Stimulated activated naive CD8-positive, alpha-beta T cell treated with anti-CD3 and anti-CD28 coated beads, Interleukin-15, Interleukin-2, amounts not matched to agents 100 ng/mL and 50 ng/mL, for 24 hours (primary cell): ENCODE data around the gene CENPV.
"Not testable (repeated sequence)": the region's sequence is repeated elsewhere in the genome, so short reads cannot be mapped to it uniquely, and the experiment has no call there.

Experiments used
- H3K27ac Mint-ChIP-seq: one replicate; pipeline ENCODE4 v1.8.0; 2021; ENCODE audit warnings: mild to moderate bottlenecking, mixed read lengths
- H3K27me3 Mint-ChIP-seq: one replicate; pipeline ENCODE4 v1.8.0; 2021; ENCODE audit warnings: mixed read lengths
- H3K36me3 Mint-ChIP-seq: one replicate; pipeline ENCODE4 v1.8.0; 2021; ENCODE audit warnings: low read depth, mixed read lengths
- H3K4me1 Mint-ChIP-seq: one replicate; pipeline ENCODE4 v1.8.0; 2021; ENCODE audit warnings: low read depth, mixed read lengths
- H3K4me3 Mint-ChIP-seq: one replicate; pipeline ENCODE4 v1.8.0; 2021; ENCODE audit warnings: mild to moderate bottlenecking, mixed read lengths
- H3K9me3 Mint-ChIP-seq: one replicate; pipeline ENCODE4 v1.8.0; 2021; ENCODE audit warnings: mixed read lengths

Gene CENPV

GRCh38 chr17:16306211-16306610 lies 47.1 kb downstream of the CENPV start:
- no peak overlapping the region for H3K4me3 Mint-ChIP-seq
- no peaks in the 10 kb centered on the region for H3K27me3 Mint-ChIP-seq

DNA sequence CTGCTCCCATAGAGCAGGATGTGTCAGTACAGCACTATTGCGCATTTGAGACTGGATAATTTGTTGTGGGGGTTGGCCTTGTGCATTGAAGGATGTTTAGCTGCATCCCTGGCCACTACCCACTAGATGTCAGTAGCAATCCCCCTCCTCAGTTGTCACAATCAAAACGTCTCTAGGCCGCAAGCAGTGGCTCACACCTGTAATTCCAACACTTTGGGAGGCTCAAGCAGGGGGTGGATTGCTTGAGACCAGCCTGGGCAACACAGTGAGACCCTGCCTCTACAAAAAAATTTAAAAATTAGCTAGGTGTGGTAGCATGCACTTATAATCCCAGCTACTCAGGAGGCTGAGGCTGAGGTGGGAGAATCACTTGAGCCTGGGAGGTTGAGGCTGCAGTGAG lies 48.4 kb downstream of the CENPV start:
- no peaks in the 10 kb centered on the region for H3K27me3 Mint-ChIP-seq
- H3K27ac Mint-ChIP-seq = no peak overlapping the region
- no peak overlapping the region for H3K4me3 Mint-ChIP-seq
- no peaks in the 10 kb centered on the region for H3K9me3 Mint-ChIP-seq
- H3K4me1 Mint-ChIP-seq = no peaks in the 10 kb centered on the region
- H3K36me3 Mint-ChIP-seq = peaks cover 24% of the 10 kb centered on the region

More at GRCh38 chr17:16306211-16306610, 47.1 kb downstream of the CENPV start:
- H3K36me3 Mint-ChIP-seq = peaks cover 28% of the 10 kb centered on the region
- H3K4me1 Mint-ChIP-seq = peaks cover 10% of the 10 kb centered on the region
- H3K27ac Mint-ChIP-seq = no peak overlapping the region
- no peaks in the 10 kb centered on the region for H3K9me3 Mint-ChIP-seq

DNA sequence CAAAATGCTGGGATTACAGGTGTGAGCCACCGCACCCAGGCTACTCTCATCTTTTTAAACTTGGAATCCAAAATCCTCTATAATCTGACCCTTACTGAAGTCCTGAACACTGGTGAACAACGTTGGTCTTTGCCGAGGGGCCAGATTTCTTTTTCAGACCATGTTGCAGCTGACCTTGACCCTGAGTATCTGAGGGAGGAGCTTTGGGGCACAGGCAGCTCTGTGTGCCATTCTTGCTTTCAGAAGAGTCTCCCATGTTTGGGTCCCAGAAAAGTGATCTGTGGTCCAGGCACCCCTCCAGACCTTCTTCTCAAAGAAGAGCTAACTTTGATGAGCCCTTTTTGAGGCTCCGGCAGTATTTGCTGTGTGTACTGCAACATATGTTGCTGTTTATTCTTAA lies 50.4 kb downstream of the CENPV start:
- peaks cover 3% of the 10 kb centered on the region for H3K4me1 Mint-ChIP-seq
- no peak overlapping the region for H3K4me3 Mint-ChIP-seq
- H3K27ac Mint-ChIP-seq = no peak overlapping the region
- H3K27me3 Mint-ChIP-seq = no peaks in the 10 kb centered on the region
- H3K36me3 Mint-ChIP-seq = peaks cover 23% of the 10 kb centered on the region
- no peaks in the 10 kb centered on the region for H3K9me3 Mint-ChIP-seq

GRCh38 chr17:16301963-16302855 lies 51.1 kb downstream of the CENPV start:
- Mint-ChIP-seq H3K27me3 (no peaks in the 10 kb centered on the region), H3K4me3 (no peak overlapping the region), H3K9me3 (no peaks in the 10 kb centered on the region), H3K27ac (peak overlapping the region; percentile 51), H3K4me1 (peaks cover 6% of the 10 kb centered on the region), H3K36me3 (peaks cover 18% of the 10 kb centered on the region)

GRCh38 chr17:16300554-16300953 lies 52.7 kb downstream of the CENPV start:
- Mint-ChIP-seq H3K4me3 (no peak overlapping the region), H3K27me3 (no peaks in the 10 kb centered on the region), H3K4me1 (peaks cover 16% of the 10 kb centered on the region), H3K36me3 (peaks cover 21% of the 10 kb centered on the region), H3K27ac (no peak overlapping the region), H3K9me3 (no peaks in the 10 kb centered on the region)

GRCh38 chr17:16298140-16298662 lies 55.1 kb downstream of the CENPV start:
- Mint-ChIP-seq H3K36me3 (peaks cover 27% of the 10 kb centered on the region), H3K27me3 (no peaks in the 10 kb centered on the region), H3K9me3 (no peaks in the 10 kb centered on the region), H3K27ac (no peak overlapping the region), H3K4me3 (no peak overlapping the region), H3K4me1 (peaks cover 16% of the 10 kb centered on the region)

DNA sequence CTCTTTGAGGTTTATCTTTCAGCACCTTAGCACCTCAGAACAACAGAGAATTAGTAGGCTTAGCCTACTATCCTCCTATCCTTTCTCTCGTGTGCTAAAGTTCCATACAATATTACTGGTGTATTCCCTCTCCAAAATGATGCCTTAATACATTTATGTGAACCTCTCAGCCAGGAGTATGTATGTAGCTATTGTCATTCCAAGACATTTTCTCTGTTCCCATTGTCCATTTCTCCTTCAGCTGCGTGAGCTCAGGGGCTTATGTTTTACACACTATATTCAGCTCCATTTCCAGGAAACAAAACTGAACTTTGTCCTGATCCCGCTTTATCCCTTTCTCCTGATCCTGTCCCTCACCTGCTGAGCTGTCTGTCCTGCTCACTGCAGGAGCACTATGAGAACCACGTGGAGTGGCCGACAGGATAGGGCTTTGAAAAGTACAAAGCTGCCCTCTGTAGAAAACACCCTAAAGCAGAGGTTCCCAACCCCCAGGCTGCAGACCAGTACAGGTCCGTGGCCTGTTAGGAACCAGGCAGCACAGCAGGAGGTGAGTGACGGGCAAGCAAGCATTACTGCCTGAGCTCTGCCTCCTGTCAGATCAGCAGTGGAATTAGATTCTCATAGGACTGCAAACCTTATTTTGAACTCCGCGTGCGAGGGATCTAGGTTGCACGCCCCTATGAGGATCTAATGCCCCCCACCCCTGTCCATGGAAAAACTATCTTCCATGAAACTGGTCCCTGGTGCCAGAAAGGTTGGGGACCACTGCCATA lies 55.7 kb downstream of the CENPV start:
- H3K4me3 Mint-ChIP-seq = no peak overlapping the region
- H3K27ac Mint-ChIP-seq = no peak overlapping the region
- no peaks in the 10 kb centered on the region for H3K9me3 Mint-ChIP-seq
- H3K27me3 Mint-ChIP-seq = no peaks in the 10 kb centered on the region
- H3K36me3 Mint-ChIP-seq = peaks cover 29% of the 10 kb centered on the region
- H3K4me1 Mint-ChIP-seq = peaks cover 16% of the 10 kb centered on the region

- peaks cover 23% of the 10 kb centered on the region for H3K36me3 Mint-ChIP-seq
- H3K27ac Mint-ChIP-seq = not testable (repeated sequence)
Measured at GRCh38 chr17:16296072-16296471, 57.2 kb downstream of the CENPV start.

DNA sequence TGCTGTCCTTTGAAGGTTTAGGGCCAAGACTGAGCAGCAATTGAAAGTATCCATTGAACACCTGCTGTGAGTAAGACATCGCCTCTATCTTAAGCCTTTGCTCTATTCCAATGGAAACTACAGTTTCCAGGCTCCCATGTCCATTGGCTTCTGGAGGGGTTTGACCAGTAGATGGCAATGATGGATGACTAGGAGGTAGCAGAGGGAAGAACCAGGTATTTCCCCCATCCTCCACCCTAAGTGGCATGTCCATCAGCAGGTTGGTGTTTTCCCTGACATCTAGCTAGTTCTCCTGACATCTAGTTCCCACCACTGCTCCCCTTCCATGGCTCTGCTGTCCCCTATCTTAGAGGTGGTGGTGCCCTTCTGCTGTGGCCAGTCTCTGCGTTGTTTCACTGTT lies 58.7 kb downstream of the CENPV start:
- H3K36me3 Mint-ChIP-seq = peaks cover 22% of the 10 kb centered on the region
- no peaks in the 10 kb centered on the region for H3K9me3 Mint-ChIP-seq
- no peak overlapping the region for H3K27ac Mint-ChIP-seq
- H3K4me1 Mint-ChIP-seq = peaks cover 22% of the 10 kb centered on the region
- H3K27me3 Mint-ChIP-seq = no peaks in the 10 kb centered on the region
- H3K4me3 Mint-ChIP-seq = no peak overlapping the region

More at GRCh38 chr17:16296072-16296471, 57.2 kb downstream of the CENPV start:
- peaks cover 16% of the 10 kb centered on the region for H3K4me1 Mint-ChIP-seq
- H3K27me3 Mint-ChIP-seq, H3K4me3 Mint-ChIP-seq, H3K9me3 Mint-ChIP-seq: not testable (repeated sequence)

GRCh38 chr17:16293931-16294330 lies 59.3 kb downstream of the CENPV start:
- H3K4me3 Mint-ChIP-seq = no peak overlapping the region
- peaks cover 28% of the 10 kb centered on the region for H3K4me1 Mint-ChIP-seq
- H3K27me3 Mint-ChIP-seq = no peaks in the 10 kb centered on the region
- no peaks in the 10 kb centered on the region for H3K9me3 Mint-ChIP-seq
- H3K27ac Mint-ChIP-seq = no peak overlapping the region
- peaks cover 21% of the 10 kb centered on the region for H3K36me3 Mint-ChIP-seq
